GM23338 (cell line): ENCODE data around the gene ITGB5.

ENCODE experiments used
- CREB1 ChIP-seq: fragments of 250-450 bp; sonication (Bioruptor Pico); IDR thresholded peaks from 2 replicates; pipeline ENCODE4 v1.5.0; 2020; ENCODE audit warnings: low read depth, mild to moderate bottlenecking, moderate library complexity
- CTCF ChIP-seq, 2 experiments: fragments of 200-600 bp in 1 of 2; sonication (generic) in 1 of 2; conservative IDR thresholded peaks; 2 replicates each; pipeline versions ENCODE4 v1.5.1 to v1.6.1; 2016 to 2017; ENCODE audit warnings: antibody characterized with exemption in 2 of 2, low read depth in 2 of 2, mild to moderate bottlenecking in 2 of 2, moderate library complexity in 1 of 2
- ETS1 ChIP-seq: IDR thresholded peaks from 2 replicates; pipeline ENCODE4 v1.6.1; 2016; ENCODE audit warnings: antibody characterized with exemption
- EZH2 ChIP-seq: fragments of 200-600 bp; sonication (generic); IDR thresholded peaks from one replicate; pipeline ENCODE4 v1.8.0; 2017; ENCODE audit warnings: antibody characterized with exemption, mild to moderate bottlenecking, low read depth; ENCODE audit not compliant: unreplicated experiment
- EZH2phosphoT487 ChIP-seq: fragments of 200-600 bp; sonication (generic); IDR thresholded peaks from one replicate; pipeline ENCODE4 v1.8.1; 2018; ENCODE audit warnings: antibody characterized with exemption; ENCODE audit not compliant: unreplicated experiment
- JUNB ChIP-seq: IDR thresholded peaks from one replicate; pipeline ENCODE4 v1.6.1; 2016; ENCODE audit warnings: antibody characterized with exemption; ENCODE audit not compliant: unreplicated experiment
- NANOG ChIP-seq: IDR thresholded peaks from 2 replicates; pipeline ENCODE4 v1.6.1; 2016; ENCODE audit warnings: antibody characterized with exemption, borderline replicate concordance
- POLR2AphosphoS5 ChIP-seq: IDR thresholded peaks from 2 replicates; pipeline ENCODE4 v1.6.1; 2016; ENCODE audit warnings: antibody characterized with exemption, low read depth
- REST ChIP-seq: IDR thresholded peaks from one replicate; pipeline ENCODE4 v1.6.1; 2018; ENCODE audit warnings: antibody characterized with exemption; ENCODE audit not compliant: unreplicated experiment
- ZNF331 ChIP-seq: fragments of 250-450 bp; sonication (Bioruptor Pico); IDR thresholded peaks from 2 replicates; pipeline ENCODE4 v1.5.0; 2020; ENCODE audit warnings: low read depth, mild to moderate bottlenecking, moderate library complexity

GRCh38 chr3:124788254-124788745 is 98.9 kb downstream of the ITGB5 start:
- no peak for TF ChIP-seq POLR2AphosphoS5
- TF ChIP-seq CTCF (conservative IDR thresholded peaks at IDR 0.05; ENCODE audit: low read depth in 2 of 2), result no peak
- TF ChIP-seq EZH2, result no peak
- no peak for TF ChIP-seq CREB1 (CRISPR knock-in tag)
- no peak for TF ChIP-seq JUNB
- TF ChIP-seq EZH2phosphoT487, result no peak
- no peak for TF ChIP-seq NANOG
- no peak for TF ChIP-seq REST
- TF ChIP-seq ETS1, result no peak
- TF ChIP-seq ZNF331 (CRISPR knock-in tag), result no peak
